ENCODE results near the gene KRT27.
"Not testable (repeated sequence)": the region's sequence is repeated elsewhere in the genome, so short reads cannot be mapped to it uniquely, and the experiment has no call there.

The KRT27 gene, protein sequence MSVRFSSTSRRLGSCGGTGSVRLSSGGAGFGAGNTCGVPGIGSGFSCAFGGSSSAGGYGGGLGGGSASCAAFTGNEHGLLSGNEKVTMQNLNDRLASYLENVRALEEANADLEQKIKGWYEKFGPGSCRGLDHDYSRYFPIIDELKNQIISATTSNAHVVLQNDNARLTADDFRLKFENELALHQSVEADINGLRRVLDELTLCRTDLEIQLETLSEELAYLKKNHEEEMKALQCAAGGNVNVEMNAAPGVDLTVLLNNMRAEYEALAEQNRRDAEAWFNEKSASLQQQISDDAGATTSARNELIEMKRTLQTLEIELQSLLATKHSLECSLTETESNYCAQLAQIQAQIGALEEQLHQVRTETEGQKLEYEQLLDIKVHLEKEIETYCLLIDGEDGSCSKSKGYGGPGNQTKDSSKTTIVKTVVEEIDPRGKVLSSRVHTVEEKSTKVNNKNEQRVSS

DNA sequence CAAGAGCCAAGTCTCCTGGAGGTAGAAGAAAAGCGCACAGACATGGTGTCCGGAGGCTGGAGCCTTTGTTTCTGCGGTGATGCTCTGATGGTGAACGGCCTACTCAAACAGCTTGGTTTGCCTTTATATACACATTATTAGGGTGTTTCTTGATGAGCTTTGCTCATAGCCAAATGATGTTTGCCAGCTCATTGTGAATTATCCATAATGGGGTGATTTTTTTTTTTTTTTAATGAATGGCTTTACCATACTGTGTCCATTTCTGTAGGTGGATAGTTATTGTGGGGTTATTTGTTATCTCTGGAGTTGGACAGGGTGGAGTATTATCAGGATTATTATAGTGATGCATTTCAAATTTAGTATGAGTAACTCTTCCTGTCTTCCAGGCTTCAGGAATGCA lies at the start of gene KRT27:
Gene KRT27 (minus strand): TSS at position 101 of the 400 bp plus-strand sequence. CDS start 57 bp downstream, at position 44.
- no peak for DNase-seq

- no peak for DNase-seq
Measured at GRCh38 chr17:40830085-40830776, 47.9 kb upstream of the KRT27 start.

- DNase-seq: no peak
Measured at GRCh38 chr17:40828454-40829044, 46.2 kb upstream of the KRT27 start.

DNA sequence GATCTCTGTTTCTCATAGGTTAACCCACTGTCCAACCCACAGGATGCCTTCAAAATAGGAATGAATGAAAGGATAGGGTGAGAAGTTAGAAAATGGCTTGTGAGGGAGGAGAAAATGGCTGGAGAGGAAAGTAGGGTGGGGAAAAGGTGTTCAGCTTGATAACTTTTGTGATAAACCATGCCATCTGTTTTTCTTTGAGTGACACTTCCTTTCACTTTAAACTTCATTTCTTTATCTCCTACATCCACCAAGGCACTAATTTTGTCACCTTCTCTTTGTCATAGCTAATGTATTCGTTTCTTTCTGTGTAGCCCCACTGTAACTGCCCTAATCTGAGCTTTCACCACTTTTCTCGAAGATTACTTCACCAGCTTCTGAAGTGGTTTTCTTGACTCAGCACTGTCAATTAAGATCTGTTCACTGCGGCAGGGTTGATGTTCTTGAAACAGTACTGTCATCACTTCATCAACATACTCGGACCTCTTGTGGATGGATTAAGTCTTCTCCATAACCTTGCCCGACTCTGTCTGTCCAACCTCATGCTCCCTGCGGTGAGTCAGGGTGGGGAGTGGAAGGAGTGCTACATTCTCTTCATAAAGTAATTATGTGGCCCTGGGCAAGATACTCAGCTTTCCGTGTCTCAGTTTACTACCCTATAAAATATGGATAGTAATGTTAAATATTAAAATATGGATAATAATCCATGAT lies 45.5 kb upstream of the KRT27 start:
- no peak for DNase-seq

GRCh38 chr17:40825599-40825998 lies 43.2 kb upstream of the KRT27 start:
- no peak for DNase-seq

DNA sequence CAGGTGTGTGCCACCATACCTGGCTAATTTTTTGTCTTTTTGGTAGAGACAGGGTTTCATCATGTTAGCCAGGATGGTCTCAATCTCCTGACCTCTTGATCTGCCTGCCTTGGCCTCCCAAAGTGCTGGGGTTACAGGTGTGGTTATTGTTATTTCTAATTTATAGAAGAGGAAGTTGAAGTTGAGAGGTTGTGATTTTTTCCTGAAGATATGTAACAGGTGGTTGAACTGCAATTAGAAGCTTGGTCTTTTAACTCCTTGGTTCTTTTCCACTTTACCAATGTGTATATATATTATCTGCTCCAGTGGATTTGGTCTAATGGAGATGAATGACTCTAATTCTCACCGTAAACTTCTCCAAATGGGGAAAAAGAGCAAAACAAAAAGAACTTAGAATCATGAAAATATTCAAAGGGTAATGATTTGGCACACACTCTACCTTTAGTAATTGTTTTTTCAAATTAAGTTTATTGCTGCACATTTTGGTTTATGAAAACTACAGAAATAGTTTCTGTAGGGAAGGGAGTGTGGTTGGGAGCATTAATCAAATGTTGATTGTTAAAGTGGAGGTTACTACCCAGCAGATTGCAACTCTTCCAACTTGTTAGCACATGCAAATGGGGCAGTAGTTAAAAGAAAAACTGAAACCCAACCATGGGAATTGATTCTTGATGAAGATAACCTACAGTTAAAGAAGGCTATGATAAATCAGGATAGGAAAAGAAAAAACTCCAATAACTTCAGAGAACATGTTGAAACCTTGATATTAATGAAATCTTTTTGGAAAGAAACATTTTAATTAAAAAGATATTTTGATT lies 41.9 kb upstream of the KRT27 start:
- DNase-seq: no peak

DNA sequence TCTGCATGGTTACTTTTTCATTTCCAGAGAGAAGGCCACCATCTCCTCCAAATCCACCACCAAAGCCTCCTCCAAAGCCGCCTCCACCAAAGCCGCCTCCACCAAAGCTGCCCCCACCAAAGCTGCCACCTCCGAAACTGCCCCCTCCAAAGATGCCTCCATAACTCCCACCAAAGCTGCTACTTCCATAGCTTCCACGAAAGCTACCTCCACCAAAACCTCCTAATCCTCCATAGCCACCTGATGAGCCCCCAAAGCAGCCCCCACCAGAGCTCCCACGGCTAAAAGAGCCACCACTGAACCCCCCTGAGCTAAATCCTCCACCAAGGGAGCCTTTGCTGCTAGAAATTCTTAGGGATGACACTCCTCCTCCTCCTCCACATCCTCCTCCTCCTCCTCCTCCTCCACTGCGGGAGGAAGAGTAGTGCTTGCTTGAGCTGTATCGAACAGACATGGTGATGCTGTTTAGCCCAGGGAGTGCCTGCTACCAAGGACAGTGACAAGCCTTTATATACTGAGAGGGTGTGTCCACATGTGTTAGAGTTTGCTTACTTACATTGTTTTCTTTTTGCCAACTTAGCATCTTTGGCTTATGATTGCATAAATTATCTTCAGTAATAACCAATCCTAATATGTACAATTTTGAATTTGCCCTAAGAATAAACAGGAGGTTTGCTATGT lies 39.9 kb upstream of the KRT27 start, which contains the start of gene KRT10:
Gene KRT10 (minus strand): TSS at position 483 of the 681 bp plus-strand sequence. CDS start 29 bp downstream, at position 454.
- no peak for DNase-seq

DNA sequence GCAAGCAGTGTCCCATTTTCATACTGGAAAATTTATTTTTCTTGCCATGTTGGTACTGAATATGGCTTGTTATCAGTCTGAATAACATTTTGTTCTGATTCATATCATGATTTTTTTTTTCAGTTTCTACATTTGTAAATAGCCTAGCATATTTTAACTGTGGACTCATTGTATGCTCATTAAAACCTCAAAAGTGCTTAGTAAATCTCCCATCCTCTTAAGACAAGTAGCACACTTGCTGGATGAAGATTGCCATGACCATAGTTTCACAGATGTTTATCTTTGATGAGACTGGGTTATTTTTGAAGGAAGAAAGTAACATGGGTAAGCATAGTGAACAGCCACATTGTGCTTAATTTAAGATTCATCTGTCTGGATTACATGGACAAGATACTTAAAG lies 39.2 kb upstream of the KRT27 start:
- no peak for DNase-seq

GRCh38 chr17:40820228-40820838 lies 38.0 kb upstream of the KRT27 start:
- no peak for DNase-seq

- no peak for DNase-seq
Measured at GRCh38 chr17:40819528-40820125, 37.3 kb upstream of the KRT27 start.

DNA sequence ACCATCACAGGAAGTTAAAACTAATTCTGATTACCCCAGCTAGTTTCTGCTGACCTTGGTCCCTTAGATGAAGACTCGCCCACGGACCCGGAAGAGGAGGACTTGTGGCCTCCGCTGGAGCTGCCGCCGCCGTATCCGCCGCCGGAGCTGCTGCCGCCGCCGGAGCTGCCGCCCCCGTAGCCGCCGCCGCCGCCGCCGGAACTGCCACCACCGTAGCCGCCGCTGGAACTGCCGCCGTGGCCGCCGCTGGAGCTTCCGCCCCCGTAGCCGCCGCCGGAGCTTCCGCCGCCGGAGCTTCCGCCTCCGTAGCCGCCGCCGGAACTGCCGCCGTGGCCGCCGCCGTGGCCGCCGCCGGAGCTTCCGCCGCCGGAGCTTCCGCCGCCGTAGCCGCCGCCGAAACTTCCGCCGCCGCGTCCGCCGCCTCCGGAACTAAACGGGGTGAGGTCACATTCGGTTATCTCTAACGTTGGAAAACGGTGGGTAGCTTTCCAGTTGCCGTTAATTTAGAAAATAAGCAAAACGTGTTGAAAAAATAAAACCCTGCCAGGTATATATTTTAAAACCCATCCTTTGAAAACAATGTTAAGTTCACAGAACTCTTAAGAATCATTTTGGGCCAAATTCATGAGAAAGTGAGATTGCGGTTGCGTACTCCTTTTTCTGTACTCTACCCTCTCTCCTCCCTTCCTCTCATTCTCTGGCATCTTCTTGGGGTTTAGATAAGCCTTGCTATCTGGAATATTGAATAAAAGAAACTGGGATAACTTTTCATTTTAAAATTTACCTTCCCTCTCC lies 36.6 kb upstream of the KRT27 start:
- DNase-seq: peak in 52 of 56 donors; percentile 6 to 82 (median 57)

DNA sequence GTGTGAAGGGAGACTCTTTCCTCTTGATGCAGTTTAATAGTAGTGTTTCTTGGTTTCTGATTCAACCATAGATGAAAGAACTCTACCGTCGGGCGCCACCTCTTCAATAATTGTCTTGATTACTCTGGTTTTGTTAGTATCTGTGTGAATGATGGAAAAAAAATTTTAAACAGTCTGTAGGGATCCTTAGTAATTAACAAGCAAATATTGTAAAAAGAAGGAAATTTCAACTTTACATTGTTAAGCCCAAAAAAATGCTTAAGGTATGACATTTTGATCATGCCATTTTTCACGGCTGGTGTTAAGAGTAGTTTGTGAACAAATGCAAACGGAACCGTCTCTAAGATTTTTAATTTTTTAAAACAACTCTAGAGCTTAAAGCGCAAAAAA lies 36.0 kb upstream of the KRT27 start:
- DNase-seq: no peak

DNA sequence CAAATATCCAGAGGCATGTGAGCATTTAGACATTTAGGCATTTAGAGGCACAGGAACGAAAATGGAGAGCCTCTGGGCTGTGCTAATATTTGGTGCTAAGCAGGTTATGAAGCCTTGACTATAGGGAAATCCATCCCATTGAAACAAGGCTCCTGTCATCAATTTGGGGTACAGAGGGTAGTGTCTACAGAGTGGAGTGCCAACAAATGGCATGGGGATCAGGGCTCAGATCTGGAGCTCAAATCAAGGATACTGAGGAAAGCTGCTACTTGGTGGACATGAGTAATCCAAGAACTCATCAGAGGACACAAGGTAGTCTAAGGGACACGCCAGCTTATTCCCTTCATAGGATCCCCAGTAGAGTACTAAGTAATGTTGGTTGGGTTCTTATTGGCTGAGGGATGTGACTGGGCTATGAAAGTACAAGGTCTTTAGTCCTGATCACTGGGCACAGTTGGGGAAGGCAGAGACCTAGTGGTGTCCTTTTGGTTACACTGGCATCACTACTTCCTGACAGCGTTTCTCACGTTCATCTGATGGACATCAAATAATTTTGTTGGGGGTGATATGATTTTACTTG lies 34.8 kb upstream of the KRT27 start:
- no peak for DNase-seq

GRCh38 chr17:40816569-40816968 lies 34.2 kb upstream of the KRT27 start:
- no peak for DNase-seq

DNA sequence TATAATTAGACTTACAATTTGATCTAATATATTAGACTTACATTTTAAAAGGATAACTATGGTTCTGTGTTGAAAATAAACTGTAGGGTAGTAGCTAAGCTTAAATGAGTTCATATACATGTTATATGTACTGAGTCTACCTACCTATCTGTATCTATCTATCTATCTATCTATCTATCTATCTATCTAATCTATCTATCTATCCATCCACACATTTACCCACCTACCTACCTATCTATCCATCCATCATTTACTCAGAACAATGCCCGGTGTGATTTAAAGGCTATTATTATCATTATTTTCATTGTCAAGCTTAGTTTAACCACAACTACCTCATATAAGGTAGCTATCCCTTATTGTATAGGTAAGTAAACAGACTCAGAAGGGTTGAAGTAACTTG lies 33.0 kb upstream of the KRT27 start:
- no peak for DNase-seq

DNA sequence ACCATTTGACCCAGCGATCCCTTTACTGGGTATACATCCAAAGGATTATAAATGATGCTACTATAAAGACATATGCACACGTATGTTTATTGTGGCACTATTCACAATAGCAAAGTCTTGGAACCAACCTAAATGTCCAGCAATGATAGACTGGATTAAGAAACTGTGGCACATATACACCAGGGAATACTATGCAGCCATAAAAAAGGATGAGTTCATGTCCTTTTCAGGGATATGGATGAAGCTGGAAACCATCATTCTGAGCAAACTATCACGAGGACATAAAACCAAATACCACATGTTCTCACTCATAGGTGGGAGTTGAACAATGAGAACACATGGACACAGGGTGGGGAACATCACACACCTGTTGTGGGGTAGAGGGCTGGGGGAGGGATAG lies 32.3 kb upstream of the KRT27 start:
- DNase-seq: not testable (repeated sequence)

DNA sequence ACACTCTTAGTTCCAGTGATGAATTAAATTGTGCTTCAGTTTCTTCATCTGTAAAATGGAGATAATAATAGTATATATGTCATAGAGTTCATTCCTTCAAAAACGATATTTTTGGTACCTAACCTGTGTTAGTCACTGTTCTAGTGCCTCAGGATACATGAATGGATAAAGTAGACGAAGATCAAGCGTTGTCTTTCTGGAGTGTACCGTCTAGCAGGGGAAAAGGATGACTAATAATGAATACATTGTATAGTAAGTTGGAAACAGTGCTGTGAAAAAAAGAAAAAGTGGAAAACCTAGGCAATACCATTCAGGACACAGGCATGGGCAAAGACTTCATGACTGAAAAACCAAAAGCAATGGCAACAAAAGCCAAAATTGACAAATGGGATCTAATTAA lies 31.5 kb upstream of the KRT27 start:
- DNase-seq: no peak

GRCh38 chr17:40812639-40813038 lies 30.3 kb upstream of the KRT27 start:
- DNase-seq: no peak

Data from amygdala (tissue), 56 donors.